ENCODE data around the gene PSMD1. TPM values are rescaled to one million over a fixed set of nuclear protein-coding genes. Genes with fewer than 3 reads are reported as not detected.

The PSMD1 gene
- total RNA-seq, 1 donor from 2014 or later: 59.0 TPM

- DNase-seq (no peak), ATAC-seq (peak; percentile 82)
- H3K27me3 ChIP-seq: no peaks in the 10 kb centered on the region
- TF ChIP-seq CTCF (IDR thresholded peaks at IDR 0.05): peak; percentile 86
- peaks cover 10% of the 10 kb centered on the region for H3K9me3 ChIP-seq
- no peak overlapping the region for H3K4me3 ChIP-seq
- H3K27ac ChIP-seq: no peak overlapping the region
- H3K4me1 ChIP-seq: peaks cover 6% of the 10 kb centered on the region
- intact Hi-C loops (cut with DNase I): loop anchor here (10.0 kb wide), 1 partner anchor 91 kb away; the partner anchor contains the start of gene ARMC9
- H3K36me3 ChIP-seq: peaks cover 24% of the 10 kb centered on the region
Observed at GRCh38 chr2:231104115-231104713, 47.5 kb downstream of the PSMD1 start.

GRCh38 chr2:231110551-231110950 is 53.9 kb downstream of the PSMD1 start:
- no peak overlapping the region for H3K4me3 ChIP-seq
- peak; percentile 26 for TF ChIP-seq CTCF (IDR thresholded peaks at IDR 0.05)
- no peaks in the 10 kb centered on the region for H3K27me3 ChIP-seq
- ATAC-seq (no peak), DNase-seq (no peak)
- H3K4me1 ChIP-seq: peaks cover 9% of the 10 kb centered on the region
- intact Hi-C loops (cut with DNase I): no loop called here
- no peak overlapping the region for H3K27ac ChIP-seq
- H3K9me3 ChIP-seq: no peaks in the 10 kb centered on the region
- peaks cover 26% of the 10 kb centered on the region for H3K36me3 ChIP-seq

- peaks cover 9% of the 10 kb centered on the region for H3K4me1 ChIP-seq
- no peaks in the 10 kb centered on the region for H3K9me3 ChIP-seq
- intact Hi-C loops (cut with DNase I): no loop called here
- no peak overlapping the region for H3K4me3 ChIP-seq
- no peak overlapping the region for H3K27ac ChIP-seq
- DNase-seq (no peak), ATAC-seq (no peak)
- no peaks in the 10 kb centered on the region for H3K27me3 ChIP-seq
- H3K36me3 ChIP-seq: peaks cover 26% of the 10 kb centered on the region
- TF ChIP-seq CTCF (IDR thresholded peaks at IDR 0.05): no peak
Observed at GRCh38 chr2:231111987-231112386, 55.3 kb downstream of the PSMD1 start.

- intact Hi-C loops (cut with DNase I): no loop called here
- peaks cover 25% of the 10 kb centered on the region for H3K36me3 ChIP-seq
Observed at GRCh38 chr2:231113489-231113888, 56.8 kb downstream of the PSMD1 start.

GRCh38 chr2:231115651-231116050 is 59.0 kb downstream of the PSMD1 start:
- no peak for TF ChIP-seq CTCF (IDR thresholded peaks at IDR 0.05)
- ATAC-seq (no peak), DNase-seq (no peak)
- Histone ChIP-seq H3K4me1 (peaks cover 9% of the 10 kb centered on the region), H3K4me3 (no peak overlapping the region), H3K36me3 (peaks cover 6% of the 10 kb centered on the region), H3K9me3 (no peaks in the 10 kb centered on the region), H3K27me3 (no peaks in the 10 kb centered on the region), H3K27ac (no peak overlapping the region)
- intact Hi-C loops (cut with DNase I): no loop called here

More at GRCh38 chr2:231113489-231113888, 56.8 kb downstream of the PSMD1 start:
- no peaks in the 10 kb centered on the region for H3K27me3 ChIP-seq
- no peak for DNase-seq
- no peak for TF ChIP-seq CTCF (IDR thresholded peaks at IDR 0.05)
- no peaks in the 10 kb centered on the region for H3K9me3 ChIP-seq
- ATAC-seq: no peak
- H3K4me3 ChIP-seq: no peak overlapping the region
- H3K4me1 ChIP-seq: peaks cover 9% of the 10 kb centered on the region
- no peak overlapping the region for H3K27ac ChIP-seq

- no peaks in the 10 kb centered on the region for H3K4me1 ChIP-seq
- TF ChIP-seq CTCF (IDR thresholded peaks at IDR 0.05): no peak
- H3K27me3 ChIP-seq: no peaks in the 10 kb centered on the region
- DNase-seq: no peak
- intact Hi-C loops (cut with DNase I): no loop called here
- no peak overlapping the region for H3K27ac ChIP-seq
- ATAC-seq: no peak
- H3K36me3 ChIP-seq: no peaks in the 10 kb centered on the region
- no peak overlapping the region for H3K4me3 ChIP-seq
- H3K9me3 ChIP-seq: no peaks in the 10 kb centered on the region
Observed at GRCh38 chr2:231117148-231117547, 60.5 kb downstream of the PSMD1 start.

Data from upper lobe of right lung (tissue), 1 donor.